CD1c-positive myeloid dendritic cell (primary cell): Measurements from ENCODE around the gene ACTL6A.

Experiments
- DNase-seq: peaks from one replicate; pipeline ENCODE4 v3.0.0-alpha.2; 2016; ENCODE audit errors: extremely low spot score

Gene ACTL6A

DNA sequence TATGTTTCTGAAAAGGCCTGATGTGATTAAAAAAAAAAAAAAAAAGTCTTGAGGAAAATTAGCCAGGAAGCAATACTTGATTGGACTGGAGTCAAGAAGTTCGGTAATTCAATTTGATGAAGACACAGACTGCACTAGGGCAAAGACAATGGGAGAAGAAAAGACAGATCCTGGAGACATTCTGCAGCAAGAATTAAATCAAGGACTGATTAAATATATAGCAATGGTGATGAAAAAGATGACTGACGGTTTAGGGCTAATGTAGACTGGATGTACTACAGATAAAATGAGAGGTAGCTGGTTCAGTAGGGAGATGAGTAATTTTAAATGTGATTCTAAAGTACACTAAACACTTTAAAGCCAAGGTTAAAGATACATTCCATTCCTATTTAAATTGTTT, 27.9 kb downstream of the ACTL6A start:
- no peak for DNase-seq

DNA sequence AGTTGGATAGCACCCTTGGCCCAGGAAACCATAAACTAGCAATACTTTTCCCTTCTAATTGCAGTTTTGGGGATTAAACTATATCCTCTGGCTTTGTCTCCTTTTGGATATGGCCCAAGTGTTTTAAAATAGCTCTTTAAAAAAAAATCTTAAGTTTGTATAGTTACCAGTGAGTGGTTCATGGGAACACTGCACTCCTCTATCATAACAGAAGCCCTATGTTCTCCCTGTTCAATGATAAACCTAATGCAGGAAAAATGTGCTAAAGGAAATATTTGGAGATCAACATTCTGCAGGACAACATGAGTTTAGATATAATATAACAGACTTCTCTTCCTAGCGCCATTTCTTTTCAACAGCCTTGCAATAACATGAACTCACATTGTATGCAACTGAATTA, 28.6 kb downstream of the ACTL6A start:
- DNase-seq, result no peak

DNA sequence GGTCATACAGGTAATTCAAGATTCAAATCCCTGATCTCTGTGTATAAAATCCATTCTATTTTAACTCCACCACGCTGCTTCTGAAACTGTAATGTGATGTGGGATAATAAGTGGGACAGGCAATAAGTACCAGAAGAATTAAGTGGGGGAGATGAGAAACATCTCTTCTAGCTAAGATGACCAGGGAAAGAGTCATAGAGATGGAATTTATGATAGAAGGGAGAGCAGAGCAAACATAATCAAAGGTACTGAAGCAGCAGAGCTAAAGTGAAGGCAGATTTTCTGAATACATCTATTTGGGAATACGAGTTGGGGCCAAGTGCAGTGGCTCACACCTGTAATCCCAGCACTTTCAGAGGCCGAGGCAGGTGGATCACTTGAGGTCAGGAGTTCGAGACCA, 36.8 kb downstream of the ACTL6A start:
- no peak for DNase-seq

DNA sequence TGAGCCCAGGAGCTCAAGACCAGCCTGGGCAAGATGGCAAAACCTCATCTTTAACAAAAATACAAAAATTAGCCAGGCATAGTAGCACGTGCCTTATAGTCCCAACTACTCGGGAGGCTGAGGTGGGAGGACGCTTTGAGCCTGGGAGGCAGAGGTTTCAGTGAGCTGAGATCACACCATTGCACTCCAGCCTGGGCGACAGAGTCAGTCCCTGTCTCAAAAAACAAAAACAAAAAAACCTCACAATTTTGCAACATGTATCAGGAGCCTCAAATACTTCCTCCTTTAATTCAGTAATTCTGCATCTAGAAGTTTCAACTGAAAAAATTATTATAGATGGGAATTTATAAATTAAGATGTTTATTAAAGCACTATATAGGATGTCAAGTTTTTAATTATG, 40.6 kb downstream of the ACTL6A start:
- peak; percentile 24 for DNase-seq

DNA sequence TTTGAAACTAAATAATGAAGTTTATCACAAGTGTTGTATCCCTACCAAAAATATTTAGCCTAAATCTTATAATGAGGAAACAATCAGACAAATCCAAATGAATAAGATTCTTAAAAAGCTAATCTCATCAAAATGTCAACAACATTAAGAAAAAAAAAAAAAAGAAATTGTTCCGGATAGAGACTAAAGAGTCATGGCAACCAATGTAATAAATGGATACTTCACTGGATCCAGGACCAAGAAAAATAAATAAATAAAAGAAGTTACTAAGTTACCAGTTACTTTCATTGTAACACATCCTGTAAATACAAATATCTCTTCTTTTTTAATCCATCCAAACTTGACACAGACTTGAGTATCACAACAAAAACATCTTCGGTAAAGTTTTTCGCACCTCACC, 41.1 kb downstream of the ACTL6A start:
- no peak for DNase-seq

DNA sequence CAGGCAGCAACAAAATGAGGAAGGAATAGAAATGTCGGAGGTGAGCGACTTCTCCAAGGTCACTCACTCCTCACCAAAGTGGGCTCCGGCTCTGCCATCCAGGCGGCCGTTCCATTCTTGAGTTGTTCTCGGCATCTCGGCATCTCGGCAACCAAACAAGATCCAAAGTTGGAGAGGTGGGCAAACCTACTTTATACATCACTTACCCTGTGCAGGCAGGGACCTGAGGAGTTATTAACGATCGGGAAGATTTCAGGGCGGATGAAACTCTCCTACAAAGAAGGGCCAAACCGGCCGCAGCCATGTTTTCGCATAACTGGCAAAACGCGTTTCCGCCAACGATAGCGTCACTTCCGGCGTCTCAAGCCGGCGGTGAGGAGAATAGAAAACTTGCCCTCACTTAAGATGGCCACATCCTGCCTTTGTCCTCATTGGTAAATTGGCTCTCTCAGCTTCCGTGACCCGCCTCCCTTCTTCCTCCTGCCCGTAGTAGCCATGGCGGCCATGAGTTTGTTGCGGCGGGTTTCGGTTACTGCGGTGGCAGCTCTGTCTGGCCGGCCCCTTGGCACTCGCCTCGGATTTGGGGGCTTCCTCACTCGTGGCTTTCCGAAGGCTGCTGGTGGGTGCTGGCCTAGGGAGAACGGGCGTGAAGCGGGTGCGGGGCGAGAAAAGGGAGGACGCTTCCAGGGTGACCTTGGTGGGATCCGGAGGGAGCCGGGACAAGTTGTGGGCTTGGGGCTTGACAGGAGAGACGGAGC, 41.8 kb downstream of the ACTL6A start, which contains the start of the genes MRPL47 and NDUFB5:
Gene MRPL47 (minus strand): TSS at position 318 of the 758 bp plus-strand sequence. CDS start 14 bp downstream, at position 304.
Gene NDUFB5 (plus strand): TSS at position 474 of the 758 bp plus-strand sequence. CDS start 22 bp downstream, at position 496.
- peak; percentile 98 for DNase-seq

DNA sequence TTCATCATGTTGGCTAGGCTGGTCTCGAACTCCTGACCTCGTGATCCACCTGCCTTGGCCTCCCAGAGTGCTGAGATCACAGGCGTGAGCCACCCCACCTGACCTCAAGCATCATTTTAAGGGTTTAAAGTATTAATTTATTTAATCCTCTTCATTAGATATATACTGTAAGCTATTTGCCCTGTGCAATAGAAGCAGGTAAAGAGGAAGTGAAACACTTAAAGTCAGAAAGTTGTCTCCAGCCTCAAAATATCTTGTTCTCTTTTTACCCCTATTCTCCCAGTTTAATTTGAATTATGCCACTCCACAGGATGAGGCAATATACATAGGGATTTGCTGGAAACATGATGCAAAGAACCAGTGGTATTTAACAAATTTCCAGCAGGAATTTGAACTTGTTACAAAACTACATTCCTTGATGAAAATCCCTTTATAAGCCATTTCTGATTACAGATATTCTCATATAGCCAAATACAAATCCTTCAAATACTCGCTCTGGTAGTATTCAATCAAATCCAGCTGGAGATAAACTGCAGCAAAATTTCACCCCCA, 43.9 kb downstream of the ACTL6A start:
- peak; percentile 34 for DNase-seq

DNA sequence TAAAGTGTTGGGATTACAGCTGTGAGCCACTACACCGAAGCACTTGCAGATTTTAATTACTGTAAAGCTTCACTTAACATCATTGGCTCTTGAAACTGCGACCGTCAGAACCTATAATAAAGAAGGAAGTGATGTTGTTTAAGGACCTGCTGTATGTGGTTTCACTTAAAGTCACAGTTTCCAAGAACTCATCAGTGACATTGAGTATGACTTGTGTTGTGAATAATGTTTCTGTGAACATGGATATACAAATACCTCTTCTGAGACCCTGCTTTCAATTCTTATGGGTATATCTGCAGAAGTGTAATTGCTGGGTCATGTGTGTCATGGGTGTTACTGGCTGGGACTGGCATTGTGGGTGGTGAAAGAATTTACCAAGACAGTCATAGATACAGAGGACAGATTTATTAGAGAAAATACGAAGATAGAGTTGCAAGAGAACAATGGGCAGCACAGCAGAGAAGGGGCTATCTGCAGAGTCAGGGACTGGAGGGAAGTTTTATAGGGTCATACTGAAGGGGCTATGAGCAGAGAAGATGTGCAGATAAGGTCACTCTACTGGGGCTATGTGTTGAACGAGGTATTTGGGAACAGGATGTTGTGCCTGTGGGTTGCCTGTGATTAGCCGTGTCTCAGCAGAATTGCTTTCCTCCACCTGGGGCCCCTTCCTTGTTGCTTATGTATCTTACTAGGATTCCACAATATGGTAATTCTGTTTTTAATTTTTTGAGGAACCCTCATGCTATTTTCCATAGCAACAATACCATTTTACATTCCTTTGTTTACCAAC, 46.4 kb downstream of the ACTL6A start:
- DNase-seq, result peak; percentile 63

DNA sequence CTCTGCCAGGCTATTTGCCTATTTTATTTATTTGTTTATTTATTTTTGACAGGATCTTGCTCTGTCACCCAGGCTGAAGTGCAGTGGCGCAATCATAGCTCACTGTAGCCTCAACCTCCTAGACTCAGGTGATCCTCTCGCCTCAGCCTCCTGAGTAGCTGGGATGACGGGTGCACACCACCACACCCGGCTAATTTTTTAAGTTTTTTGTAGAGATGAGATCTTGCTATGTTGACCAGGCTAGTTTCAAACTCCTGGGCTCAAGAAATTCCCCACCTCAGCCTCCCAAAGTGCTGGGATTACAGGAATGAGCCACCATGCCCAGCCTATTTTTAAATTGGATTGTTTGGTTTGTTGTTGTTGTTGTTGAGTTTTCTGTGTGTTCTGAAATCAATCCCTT, 47.3 kb downstream of the ACTL6A start:
- no peak for DNase-seq

DNA sequence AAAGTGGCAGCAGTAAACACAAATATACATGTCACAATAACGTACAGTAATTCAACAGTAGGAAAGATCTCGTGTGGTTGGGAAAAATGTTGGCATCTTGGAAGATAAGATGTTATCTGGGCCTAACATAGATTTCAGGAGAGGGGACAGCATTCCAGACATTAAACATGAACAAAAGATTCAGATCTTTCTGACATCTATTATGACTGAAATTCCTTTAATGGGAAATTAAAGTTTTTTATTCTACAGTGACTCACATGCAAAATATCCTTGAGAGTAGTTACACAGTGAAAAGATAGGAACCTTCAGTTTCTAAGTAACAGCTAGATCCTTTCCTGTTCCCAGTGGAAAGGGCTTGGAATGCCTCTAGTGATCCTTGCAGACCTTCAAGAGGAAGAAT, 51.1 kb downstream of the ACTL6A start:
- DNase-seq, result no peak

DNA sequence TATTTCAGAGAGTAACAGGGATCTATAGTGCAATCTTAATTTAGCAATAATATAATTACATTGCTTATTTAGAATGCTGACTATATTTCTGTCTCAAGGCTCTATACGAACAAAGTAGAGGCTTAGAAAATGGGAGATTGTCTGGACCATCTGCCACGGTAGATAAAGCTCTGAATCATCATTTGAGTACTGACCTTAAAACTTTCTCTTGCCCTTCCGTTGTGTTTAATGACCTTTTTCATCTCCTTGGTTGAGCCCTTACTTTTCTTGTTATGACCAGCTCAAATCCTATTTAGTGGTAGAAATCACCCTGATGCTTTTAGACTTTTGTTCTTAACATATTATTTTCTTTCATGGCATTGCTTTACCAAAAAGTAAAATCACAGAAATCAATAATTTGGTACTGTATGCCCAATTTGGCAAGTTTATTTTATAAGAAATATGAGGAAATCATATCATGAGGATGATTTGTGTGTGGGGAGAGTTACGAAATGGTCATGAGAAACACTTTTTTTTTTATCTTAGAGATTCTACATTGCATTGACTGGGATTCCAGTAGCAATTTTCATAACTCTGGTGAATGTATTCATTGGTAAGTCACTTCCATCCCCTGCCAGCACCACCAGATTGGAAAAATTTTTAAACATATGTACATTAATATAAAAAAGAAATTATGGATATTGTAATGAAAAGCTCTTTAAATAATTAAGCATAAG, 52.9 kb downstream of the ACTL6A start:
- no peak for DNase-seq

DNA sequence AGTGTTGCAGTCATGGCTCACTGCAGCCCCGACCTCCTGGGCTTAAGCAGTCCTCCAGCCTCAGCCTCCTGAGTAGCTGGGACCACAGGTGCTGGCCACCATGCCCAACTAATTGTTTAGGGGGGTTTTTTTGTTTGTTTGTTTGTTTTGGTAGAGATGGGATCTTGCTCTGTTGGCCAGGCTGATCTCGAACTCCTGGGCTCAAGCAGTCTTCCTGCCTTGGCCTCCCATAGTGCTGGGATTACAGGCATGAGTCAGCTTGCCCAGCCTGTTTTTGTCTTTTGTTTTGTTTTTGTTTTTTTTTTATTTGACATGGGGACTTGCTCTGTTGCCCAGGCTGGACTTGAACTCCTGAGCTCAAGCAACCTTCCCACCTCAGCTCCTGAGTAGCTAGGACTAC, 59.3 kb downstream of the ACTL6A start:
- DNase-seq, result no peak

DNA sequence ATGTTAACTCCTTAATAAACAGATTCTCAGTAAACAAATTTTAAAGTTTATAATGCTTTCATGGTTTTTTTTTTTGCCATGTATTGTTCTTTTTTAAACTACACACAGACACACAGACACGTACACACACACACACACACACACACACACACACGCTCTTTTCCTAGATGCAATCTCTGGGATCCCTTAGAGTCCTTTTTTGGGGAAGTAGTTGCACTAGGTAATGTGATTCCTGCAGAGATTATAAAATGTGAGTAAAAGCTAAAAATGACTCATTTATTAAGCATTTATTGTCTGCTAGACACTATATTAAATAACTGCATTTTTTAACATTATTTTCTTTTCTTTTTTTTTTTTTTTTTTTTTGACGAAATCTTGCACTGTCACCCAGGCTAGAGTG, 61.7 kb downstream of the ACTL6A start:
- DNase-seq, result no peak

DNA sequence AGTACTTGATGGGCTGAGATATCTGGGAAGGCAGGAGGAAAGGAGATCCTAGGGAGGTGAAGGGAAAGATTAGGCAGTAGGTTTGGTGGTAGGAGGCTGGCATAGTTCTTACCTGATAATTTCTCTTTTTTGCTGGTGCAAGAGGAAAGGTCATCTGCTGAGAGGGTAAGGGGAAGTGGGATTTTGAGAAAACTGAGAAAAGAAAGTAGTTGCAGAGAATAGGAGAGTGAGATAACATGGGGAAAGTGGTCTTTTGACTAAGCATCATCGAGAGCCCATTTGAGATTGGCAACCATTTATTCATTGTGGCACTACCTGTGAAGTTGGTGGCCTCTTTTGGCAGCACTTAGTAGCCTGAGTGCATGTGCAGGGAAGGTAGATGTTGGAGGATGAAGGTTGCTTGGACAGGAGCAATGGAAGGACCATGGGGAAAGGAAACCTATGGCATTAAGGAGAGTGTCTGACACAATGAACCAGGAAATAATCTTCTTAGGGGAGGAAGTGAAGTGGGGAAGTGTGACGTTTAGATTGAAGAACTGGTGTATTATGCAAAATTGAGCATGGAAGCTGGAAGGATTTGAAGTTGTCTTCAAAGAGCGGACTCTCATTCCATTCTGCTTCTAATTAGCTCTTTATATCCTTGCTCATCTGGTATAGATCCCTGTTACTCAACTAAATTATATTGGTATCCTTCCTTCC, 68.2 kb downstream of the ACTL6A start:
- no peak for DNase-seq
